Esophagus squamous epithelium (tissue), 4 donors: Measurements from ENCODE around the gene PDE7B.

Experiments
- POLR2A ChIP-seq, 4 donors: fragments of 450-650 bp; IDR thresholded peaks; one replicate each; pipeline ENCODE4 v1.6.1; 2017; ENCODE audit warnings: antibody characterized with exemption in 4 of 4, mild to moderate bottlenecking in 4 of 4, moderate library complexity in 3 of 4
- TF ChIP-seq, protein P1 (sequence below), 6 experiments: fragments of 450-650 bp in 4 of 6; fragments of 200-600 bp in 2 of 6; sonication (generic) in 2 of 6; IDR thresholded peaks; one replicate each; pipeline ENCODE4 v1.5.1; 2016 to 2019; ENCODE audit warnings: antibody characterized with exemption in 6 of 6, mild to moderate bottlenecking in 4 of 6, moderate library complexity in 4 of 6

- TF ChIP-seq, protein P1, sequence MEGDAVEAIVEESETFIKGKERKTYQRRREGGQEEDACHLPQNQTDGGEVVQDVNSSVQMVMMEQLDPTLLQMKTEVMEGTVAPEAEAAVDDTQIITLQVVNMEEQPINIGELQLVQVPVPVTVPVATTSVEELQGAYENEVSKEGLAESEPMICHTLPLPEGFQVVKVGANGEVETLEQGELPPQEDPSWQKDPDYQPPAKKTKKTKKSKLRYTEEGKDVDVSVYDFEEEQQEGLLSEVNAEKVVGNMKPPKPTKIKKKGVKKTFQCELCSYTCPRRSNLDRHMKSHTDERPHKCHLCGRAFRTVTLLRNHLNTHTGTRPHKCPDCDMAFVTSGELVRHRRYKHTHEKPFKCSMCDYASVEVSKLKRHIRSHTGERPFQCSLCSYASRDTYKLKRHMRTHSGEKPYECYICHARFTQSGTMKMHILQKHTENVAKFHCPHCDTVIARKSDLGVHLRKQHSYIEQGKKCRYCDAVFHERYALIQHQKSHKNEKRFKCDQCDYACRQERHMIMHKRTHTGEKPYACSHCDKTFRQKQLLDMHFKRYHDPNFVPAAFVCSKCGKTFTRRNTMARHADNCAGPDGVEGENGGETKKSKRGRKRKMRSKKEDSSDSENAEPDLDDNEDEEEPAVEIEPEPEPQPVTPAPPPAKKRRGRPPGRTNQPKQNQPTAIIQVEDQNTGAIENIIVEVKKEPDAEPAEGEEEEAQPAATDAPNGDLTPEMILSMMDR (IDR thresholded peaks at IDR 0.05), result no peak
- no peak for TF ChIP-seq POLR2A (IDR thresholded peaks at IDR 0.05)
These were observed 306.2 kb downstream of the PDE7B start for GRCh38 chr6:136157743-136158142.
